Measurements from ENCODE around the gene NFATC1. TPM values are rescaled to one million over a fixed set of nuclear protein-coding genes. Genes with fewer than 3 reads are reported as not detected.
"Not testable (repeated sequence)": the region's sequence is repeated elsewhere in the genome, so short reads cannot be mapped to it uniquely, and the experiment has no call there.

The NFATC1 gene
- total RNA-seq, 2 experiments from 2014 or later: 97.2 to 98.3 TPM

DNA sequence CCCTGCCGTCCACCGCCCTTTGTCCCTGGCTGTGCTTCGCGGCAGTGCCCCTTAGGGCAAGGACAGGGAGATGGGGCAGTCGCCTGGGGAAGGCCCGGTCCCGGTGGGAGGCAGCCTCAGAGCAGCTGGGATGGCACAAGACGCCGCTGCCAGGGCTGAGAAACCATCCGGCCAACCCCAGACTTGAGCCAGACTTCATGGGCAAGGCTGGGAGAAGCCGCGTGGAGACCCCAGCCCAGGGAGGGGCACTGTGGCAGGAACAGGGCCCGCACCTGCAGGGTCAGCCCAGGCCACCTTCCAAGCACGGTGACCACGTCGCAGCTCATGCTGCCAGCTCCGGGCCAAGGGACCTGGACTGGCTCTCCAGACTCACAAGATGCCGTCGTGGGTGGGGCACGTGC is 84.0 kb downstream of the NFATC1 start:
- Mint-ChIP-seq H3K9me3 (no peaks in the 10 kb centered on the region), H3K4me3 (no peak overlapping the region), H3K27me3 (no peaks in the 10 kb centered on the region), H3K4me1 (ENCODE audit: low read depth) (peaks cover 18% of the 10 kb centered on the region), H3K36me3 (ENCODE audit: low read depth) (peaks cover 14% of the 10 kb centered on the region), H3K27ac (no peak overlapping the region)
- POLR2A ChIA-PET: interaction anchor here (0.9 kb wide), 1 partner anchor 37 kb away, joined by 3 read pairs; no protein-coding TSS in a partner anchor
- intact Hi-C loops (cut with micrococcal nuclease): no loop called here
- DNase-seq: no peak
- no peak for ATAC-seq
- CTCF ChIA-PET: interaction anchor here (1.1 to 1.5 kb wide), 2 partner anchors 48 to 99 kb away, joined by 3 to 4 read pairs; no protein-coding TSS in a partner anchor
- TF ChIP-seq, protein P1, sequence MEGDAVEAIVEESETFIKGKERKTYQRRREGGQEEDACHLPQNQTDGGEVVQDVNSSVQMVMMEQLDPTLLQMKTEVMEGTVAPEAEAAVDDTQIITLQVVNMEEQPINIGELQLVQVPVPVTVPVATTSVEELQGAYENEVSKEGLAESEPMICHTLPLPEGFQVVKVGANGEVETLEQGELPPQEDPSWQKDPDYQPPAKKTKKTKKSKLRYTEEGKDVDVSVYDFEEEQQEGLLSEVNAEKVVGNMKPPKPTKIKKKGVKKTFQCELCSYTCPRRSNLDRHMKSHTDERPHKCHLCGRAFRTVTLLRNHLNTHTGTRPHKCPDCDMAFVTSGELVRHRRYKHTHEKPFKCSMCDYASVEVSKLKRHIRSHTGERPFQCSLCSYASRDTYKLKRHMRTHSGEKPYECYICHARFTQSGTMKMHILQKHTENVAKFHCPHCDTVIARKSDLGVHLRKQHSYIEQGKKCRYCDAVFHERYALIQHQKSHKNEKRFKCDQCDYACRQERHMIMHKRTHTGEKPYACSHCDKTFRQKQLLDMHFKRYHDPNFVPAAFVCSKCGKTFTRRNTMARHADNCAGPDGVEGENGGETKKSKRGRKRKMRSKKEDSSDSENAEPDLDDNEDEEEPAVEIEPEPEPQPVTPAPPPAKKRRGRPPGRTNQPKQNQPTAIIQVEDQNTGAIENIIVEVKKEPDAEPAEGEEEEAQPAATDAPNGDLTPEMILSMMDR (IDR thresholded peaks at IDR 0.05): no peak

DNA sequence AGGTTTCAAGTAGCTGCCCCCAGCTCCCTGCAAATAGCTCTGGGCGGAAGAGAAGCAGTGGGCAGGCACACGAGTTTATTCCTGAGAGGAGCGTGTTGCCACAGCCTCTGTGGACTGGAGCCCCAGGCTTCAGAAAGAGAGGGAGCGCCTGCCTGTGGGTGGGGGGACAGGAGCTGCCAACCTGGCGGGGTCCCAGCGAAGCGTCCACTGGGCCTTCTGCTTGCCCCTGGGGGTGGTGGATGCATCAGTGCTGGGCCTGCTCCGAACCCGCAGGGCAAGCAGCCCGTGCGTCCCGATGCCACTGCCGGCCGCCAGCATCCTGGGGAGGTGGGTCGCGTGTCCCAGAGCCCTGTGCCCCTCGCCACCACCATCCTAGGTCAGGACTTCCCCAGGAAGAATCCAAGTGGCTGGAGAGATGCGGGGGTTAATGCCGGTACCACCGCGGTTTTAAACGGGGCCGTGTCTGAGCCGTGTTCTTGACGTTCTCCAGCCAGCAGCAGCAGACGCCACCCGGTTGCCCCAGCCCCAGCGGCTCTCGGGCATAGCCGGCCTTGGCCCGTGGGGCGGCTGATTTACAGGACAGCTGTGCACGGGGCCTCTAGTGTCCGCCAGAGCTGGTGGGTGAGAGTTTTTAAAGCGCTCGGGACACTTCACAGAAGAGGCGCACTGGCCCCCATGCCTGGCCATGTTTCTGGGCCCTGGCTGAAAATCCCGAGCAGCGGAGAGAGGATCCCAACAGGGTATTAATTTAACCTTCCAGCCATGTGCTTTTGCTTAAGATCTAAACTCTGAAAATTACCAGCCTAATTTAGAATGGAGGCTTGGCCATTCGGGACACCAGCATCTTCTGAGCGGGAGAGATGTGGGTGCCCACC is 84.7 kb downstream of the NFATC1 start:
- intact Hi-C loops (cut with micrococcal nuclease): no loop called here
- H3K4me3 Mint-ChIP-seq: no peak overlapping the region
- TF ChIP-seq, protein P1 (IDR thresholded peaks at IDR 0.05): no peak
- no peaks in the 10 kb centered on the region for H3K27me3 Mint-ChIP-seq
- POLR2A ChIA-PET: no interaction called here
- peaks cover 18% of the 10 kb centered on the region for H3K4me1 Mint-ChIP-seq (ENCODE audit: low read depth)
- no peak overlapping the region for H3K27ac Mint-ChIP-seq
- no peak for DNase-seq
- no peak for ATAC-seq
- peaks cover 14% of the 10 kb centered on the region for H3K36me3 Mint-ChIP-seq (ENCODE audit: low read depth)
- no peaks in the 10 kb centered on the region for H3K9me3 Mint-ChIP-seq
- CTCF ChIA-PET: no interaction called here

DNA sequence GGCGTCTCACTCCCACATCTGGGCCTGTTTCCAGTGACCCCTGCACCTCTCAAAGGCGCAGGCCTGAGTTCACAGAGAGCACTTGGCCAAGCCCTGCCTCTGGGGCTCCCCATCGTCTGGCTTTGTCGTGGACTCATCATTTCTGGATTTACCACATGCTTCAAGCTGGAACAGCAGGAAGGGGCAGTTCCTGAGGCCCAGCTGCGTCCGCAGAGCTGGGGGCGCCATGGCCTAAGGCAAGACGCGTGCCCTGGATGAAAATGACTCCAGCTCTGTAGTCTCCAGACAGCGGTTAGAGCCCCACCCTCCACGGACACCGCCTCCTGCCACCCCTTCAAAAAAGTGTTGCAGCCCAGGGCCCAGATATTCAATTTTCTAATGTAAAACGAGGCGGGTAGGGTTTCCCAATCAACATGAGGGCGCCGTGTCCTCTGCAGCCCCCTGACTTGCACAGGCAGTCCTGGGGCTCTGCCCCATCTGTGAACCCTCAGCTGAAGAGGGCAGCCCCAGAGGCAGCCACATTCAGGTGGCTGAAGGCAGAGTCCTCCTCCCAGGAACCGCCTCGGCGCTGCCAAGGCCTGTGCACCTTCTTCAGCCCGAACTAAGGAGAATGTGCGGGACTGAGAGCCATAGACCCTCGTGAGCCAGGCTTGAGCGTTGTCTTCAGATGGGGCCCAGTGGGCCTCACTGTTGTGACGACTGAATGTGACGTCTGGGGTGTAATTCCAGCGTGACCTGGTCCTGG is 85.5 kb downstream of the NFATC1 start:
- H3K9me3 Mint-ChIP-seq: no peaks in the 10 kb centered on the region
- no peak for DNase-seq
- H3K27ac Mint-ChIP-seq: no peak overlapping the region
- peaks cover 14% of the 10 kb centered on the region for H3K36me3 Mint-ChIP-seq (ENCODE audit: low read depth)
- CTCF ChIA-PET: no interaction called here
- POLR2A ChIA-PET: interaction anchor here (0.9 kb wide), 1 partner anchor 42 kb away, joined by 5 read pairs; no protein-coding TSS in a partner anchor
- peaks cover 18% of the 10 kb centered on the region for H3K4me1 Mint-ChIP-seq (ENCODE audit: low read depth)
- intact Hi-C loops (cut with micrococcal nuclease): no loop called here
- TF ChIP-seq, protein P1 (IDR thresholded peaks at IDR 0.05): no peak
- no peak overlapping the region for H3K4me3 Mint-ChIP-seq
- ATAC-seq: peak; percentile 15
- no peaks in the 10 kb centered on the region for H3K27me3 Mint-ChIP-seq

DNA sequence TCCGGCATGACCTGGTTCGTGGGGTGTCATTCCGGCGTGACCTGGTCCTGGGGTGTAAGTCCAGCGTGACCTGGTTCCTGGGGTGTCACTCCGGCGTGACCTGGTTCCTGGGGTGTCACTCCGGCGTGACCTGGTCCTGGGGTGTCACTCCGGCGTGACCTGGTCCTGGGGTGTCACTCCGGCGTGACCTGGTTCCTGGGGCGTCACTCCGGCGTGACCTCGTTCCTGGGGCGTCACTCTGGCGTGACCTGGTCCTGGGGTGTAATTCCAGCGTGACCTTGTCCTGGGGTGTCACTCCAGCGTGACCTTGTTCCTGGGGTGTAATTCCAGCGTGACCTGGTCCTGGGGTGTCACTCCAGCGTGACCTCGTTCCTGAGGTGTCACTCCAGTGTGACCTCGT is 87.7 kb downstream of the NFATC1 start:
- DNase-seq; POLR2A ChIA-PET; H3K27ac Mint-ChIP-seq; ATAC-seq; H3K4me3 Mint-ChIP-seq; intact Hi-C loops (cut with micrococcal nuclease); H3K27me3 Mint-ChIP-seq; H3K4me1 Mint-ChIP-seq (ENCODE audit: low read depth); H3K36me3 Mint-ChIP-seq (ENCODE audit: low read depth); H3K9me3 Mint-ChIP-seq; CTCF ChIA-PET: not testable (repeated sequence)

DNA sequence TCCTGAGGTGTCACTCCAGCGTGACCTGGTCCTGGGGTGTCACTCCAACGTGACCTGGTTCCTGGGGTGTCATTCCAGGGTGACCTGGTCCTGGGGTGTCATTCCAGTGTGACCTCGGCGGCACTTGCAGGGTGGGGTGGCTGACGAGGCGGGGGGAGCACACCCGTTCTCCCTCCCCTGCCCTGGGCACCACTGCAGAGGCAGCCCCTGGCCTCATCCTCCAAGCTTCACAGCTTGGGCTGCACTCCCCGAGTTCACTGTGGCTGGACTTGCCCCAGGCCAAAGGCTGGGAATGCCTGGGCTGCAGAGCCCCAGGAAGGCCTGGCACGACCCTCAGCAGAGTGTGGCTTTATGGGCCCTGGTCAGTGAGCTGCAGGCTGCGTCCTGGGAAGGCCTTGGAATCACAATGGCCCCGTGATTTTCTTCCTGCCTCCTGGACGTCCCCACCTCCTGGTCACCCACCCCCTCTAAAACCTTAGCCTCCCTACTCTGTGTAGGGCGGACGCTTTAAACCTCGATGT is 88.3 kb downstream of the NFATC1 start:
- CTCF ChIA-PET: interaction anchor here (1.2 kb wide), 1 partner anchor 106 kb away, joined by 3 read pairs; no protein-coding TSS in a partner anchor
- H3K9me3 Mint-ChIP-seq: no peaks in the 10 kb centered on the region
- no peak overlapping the region for H3K4me3 Mint-ChIP-seq
- POLR2A ChIA-PET: no interaction called here
- no peak for ATAC-seq
- DNase-seq: no peak
- peaks cover 4% of the 10 kb centered on the region for H3K4me1 Mint-ChIP-seq (ENCODE audit: low read depth)
- TF ChIP-seq, protein P1 (IDR thresholded peaks at IDR 0.05): no peak
- intact Hi-C loops (cut with micrococcal nuclease): no loop called here
- H3K27ac Mint-ChIP-seq: no peak overlapping the region
- H3K36me3 Mint-ChIP-seq (ENCODE audit: low read depth): peaks cover 8% of the 10 kb centered on the region
- H3K27me3 Mint-ChIP-seq: no peaks in the 10 kb centered on the region

All from activated CD8-positive, alpha-beta T cell treated with anti-CD3 and anti-CD28 coated beads for 36 hours (primary cell).